RWPE2 (cell line): ENCODE measurements around the gene RPL18A.

Source experiments
- ATAC-seq: fragments of 200-7000 bp; cut with Tn5 transposase; 3 replicates; pipeline ENCODE4 v1.9.1; 2021; ENCODE audit warnings: low read depth
- DNase-seq: peaks from one replicate; pipeline ENCODE4 v3.0.0-alpha.2; 2020; ENCODE audit warnings: low spot score
- H3K27ac ChIP-seq: fragments of 450-650 bp; 2 replicates; pipeline ENCODE4 v1.5.1; 2017; ENCODE audit warnings: mild to moderate bottlenecking; ENCODE audit not compliant: poor library complexity, severe bottlenecking
- H3K27me3 ChIP-seq: fragments of 250-450 bp; sonication (Bioruptor Pico); 2 replicates; pipeline ENCODE4 v1.5.1; 2021; ENCODE audit warnings: mild to moderate bottlenecking, moderate library complexity; ENCODE audit not compliant: insufficient read depth, poor library complexity, severe bottlenecking
- H3K36me3 ChIP-seq: fragments of 250-450 bp; sonication (Bioruptor Pico); 2 replicates; pipeline ENCODE4 v1.5.1; 2020; ENCODE audit warnings: low read depth, mild to moderate bottlenecking, moderate library complexity
- H3K4me1 ChIP-seq: fragments of 250-450 bp; sonication (Bioruptor Pico); 2 replicates; pipeline ENCODE4 v1.5.1; 2021; ENCODE audit warnings: mild to moderate bottlenecking, moderate library complexity; ENCODE audit not compliant: insufficient read depth, poor library complexity, severe bottlenecking
- H3K4me3 ChIP-seq: fragments of 250-450 bp; sonication (Bioruptor Pico); 2 replicates; pipeline ENCODE4 v1.5.1; 2021; ENCODE audit warnings: mild to moderate bottlenecking, moderate library complexity; ENCODE audit not compliant: severe bottlenecking
- H3K9me3 ChIP-seq: fragments of 250-450 bp; sonication (Bioruptor Pico); 2 replicates; pipeline ENCODE4 v1.5.1; 2021; ENCODE audit warnings: mild to moderate bottlenecking, moderate library complexity; ENCODE audit not compliant: severe bottlenecking
- TF ChIP-seq, protein P1 (sequence below): fragments of 450-650 bp; IDR thresholded peaks from one replicate; pipeline ENCODE4 v1.5.1; 2017; ENCODE audit warnings: mild to moderate bottlenecking, moderate library complexity; ENCODE audit not compliant: poor library complexity, severe bottlenecking

Gene RPL18A

GRCh38 chr19:17846146-17846545 lies 13.6 kb upstream of the RPL18A start:
- Histone ChIP-seq H3K4me1 (peaks cover 10% of the 10 kb centered on the region), H3K27ac (no peak overlapping the region), H3K4me3 (no peak overlapping the region), H3K36me3 (no peaks in the 10 kb centered on the region), H3K27me3 (no peaks in the 10 kb centered on the region), H3K9me3 (no peaks in the 10 kb centered on the region)
- DNase-seq (no peak), ATAC-seq (no peak)
- TF ChIP-seq, protein P1, sequence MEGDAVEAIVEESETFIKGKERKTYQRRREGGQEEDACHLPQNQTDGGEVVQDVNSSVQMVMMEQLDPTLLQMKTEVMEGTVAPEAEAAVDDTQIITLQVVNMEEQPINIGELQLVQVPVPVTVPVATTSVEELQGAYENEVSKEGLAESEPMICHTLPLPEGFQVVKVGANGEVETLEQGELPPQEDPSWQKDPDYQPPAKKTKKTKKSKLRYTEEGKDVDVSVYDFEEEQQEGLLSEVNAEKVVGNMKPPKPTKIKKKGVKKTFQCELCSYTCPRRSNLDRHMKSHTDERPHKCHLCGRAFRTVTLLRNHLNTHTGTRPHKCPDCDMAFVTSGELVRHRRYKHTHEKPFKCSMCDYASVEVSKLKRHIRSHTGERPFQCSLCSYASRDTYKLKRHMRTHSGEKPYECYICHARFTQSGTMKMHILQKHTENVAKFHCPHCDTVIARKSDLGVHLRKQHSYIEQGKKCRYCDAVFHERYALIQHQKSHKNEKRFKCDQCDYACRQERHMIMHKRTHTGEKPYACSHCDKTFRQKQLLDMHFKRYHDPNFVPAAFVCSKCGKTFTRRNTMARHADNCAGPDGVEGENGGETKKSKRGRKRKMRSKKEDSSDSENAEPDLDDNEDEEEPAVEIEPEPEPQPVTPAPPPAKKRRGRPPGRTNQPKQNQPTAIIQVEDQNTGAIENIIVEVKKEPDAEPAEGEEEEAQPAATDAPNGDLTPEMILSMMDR: no peak

GRCh38 chr19:17847538-17848366 lies 12.0 kb upstream of the RPL18A start, which contains the start of gene JAK3:
Gene JAK3, minus strand, starts transcription at chr19:17847982. Its CDS starts 3,565 bp downstream, at chr19:17844417.
- TF ChIP-seq, protein P1: no peak
- no peaks in the 10 kb centered on the region for H3K27me3 ChIP-seq
- no peak within 1 kb of the TSS for H3K27ac ChIP-seq
- DNase-seq (no peak), ATAC-seq (no peak)
- no peak within 1 kb of the TSS for H3K4me3 ChIP-seq
- no peaks in the 10 kb centered on the region for H3K36me3 ChIP-seq
- peaks cover 10% of the 10 kb centered on the region for H3K4me1 ChIP-seq
- no peaks in the 10 kb centered on the region for H3K9me3 ChIP-seq

GRCh38 chr19:17848595-17849292 lies 11.0 kb upstream of the RPL18A start:
- no peaks in the 10 kb centered on the region for H3K9me3 ChIP-seq
- DNase-seq: no peak
- H3K4me3 ChIP-seq: no peak overlapping the region
- no peaks in the 10 kb centered on the region for H3K27me3 ChIP-seq
- no peak overlapping the region for H3K27ac ChIP-seq
- H3K36me3 ChIP-seq: no peaks in the 10 kb centered on the region
- H3K4me1 ChIP-seq: peaks cover 10% of the 10 kb centered on the region
- no peak for ATAC-seq
- TF ChIP-seq, protein P1: no peak

DNA sequence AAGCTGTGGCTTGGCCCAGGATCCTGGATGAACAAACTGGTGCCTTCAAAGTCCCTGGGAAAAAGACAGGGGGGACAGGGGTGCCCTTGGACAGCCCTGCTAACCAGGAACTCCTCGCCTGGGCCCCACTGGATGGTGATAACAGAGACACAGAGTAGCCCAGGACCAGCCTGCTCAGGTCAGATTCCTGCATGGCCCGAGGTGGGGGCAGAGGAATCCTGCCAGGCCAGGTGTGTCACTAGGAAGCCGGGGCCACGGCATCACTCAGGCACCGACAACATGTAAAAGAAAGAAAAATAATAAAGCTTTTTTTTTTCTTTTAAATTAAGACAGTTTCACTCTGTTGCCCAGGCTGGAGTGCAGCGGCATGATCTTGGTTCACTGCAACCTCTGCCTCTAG lies 5.6 kb upstream of the RPL18A start:
- no peak for ATAC-seq
- H3K4me3 ChIP-seq: no peak overlapping the region
- TF ChIP-seq, protein P1: no peak
- H3K9me3 ChIP-seq: no peaks in the 10 kb centered on the region
- DNase-seq: no peak
- no peaks in the 10 kb centered on the region for H3K27me3 ChIP-seq
- H3K36me3 ChIP-seq: no peaks in the 10 kb centered on the region
- no peak overlapping the region for H3K27ac ChIP-seq
- peaks cover 10% of the 10 kb centered on the region for H3K4me1 ChIP-seq
